NCI-H748 (cell line): ENCODE data around the gene PRDM16.
A peak's percentile ranks its signal among the peaks of the same experiment; 100 is the strongest.

Experiments used
- DNase-seq: peaks from one replicate; lab custom pipeline; 2025; ENCODE audit not compliant: unreplicated experiment; lab: John Stamatoyannopoulos, UW

Gene PRDM16

DNA sequence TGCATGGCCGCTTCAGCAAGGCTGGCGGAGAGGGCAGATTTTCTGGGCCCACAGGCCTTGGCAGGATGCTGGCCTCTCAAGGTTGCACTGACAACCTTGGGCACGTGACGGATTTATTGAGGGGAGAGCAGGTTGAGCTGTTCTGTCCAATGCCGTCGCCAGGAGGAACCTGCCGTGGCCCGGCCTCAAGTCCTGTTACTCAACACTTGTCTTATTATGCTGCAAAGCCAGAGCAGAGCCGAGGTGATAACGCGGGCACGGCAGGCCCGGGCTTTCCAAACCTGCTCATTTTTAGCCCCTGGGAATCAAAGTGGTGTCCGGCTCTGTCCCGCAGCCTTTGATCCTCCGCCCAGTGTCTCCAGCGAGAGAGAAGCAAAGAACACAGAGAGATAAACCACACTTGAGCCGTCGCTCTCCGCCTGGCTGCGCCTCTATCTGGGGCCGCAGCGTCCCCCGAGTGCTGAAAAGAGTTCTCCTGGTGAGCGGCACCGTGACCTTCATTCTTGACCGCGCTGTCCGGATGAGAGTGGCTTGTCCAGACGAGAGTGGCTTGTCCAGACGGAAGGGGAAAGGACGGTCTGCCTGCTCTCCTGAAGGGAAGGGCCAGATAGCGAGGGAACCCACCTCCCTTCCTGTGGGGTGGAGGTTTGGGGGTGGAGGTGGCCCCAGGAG is 223.2 kb downstream of the PRDM16 start:
- DNase-seq = no peak

DNA sequence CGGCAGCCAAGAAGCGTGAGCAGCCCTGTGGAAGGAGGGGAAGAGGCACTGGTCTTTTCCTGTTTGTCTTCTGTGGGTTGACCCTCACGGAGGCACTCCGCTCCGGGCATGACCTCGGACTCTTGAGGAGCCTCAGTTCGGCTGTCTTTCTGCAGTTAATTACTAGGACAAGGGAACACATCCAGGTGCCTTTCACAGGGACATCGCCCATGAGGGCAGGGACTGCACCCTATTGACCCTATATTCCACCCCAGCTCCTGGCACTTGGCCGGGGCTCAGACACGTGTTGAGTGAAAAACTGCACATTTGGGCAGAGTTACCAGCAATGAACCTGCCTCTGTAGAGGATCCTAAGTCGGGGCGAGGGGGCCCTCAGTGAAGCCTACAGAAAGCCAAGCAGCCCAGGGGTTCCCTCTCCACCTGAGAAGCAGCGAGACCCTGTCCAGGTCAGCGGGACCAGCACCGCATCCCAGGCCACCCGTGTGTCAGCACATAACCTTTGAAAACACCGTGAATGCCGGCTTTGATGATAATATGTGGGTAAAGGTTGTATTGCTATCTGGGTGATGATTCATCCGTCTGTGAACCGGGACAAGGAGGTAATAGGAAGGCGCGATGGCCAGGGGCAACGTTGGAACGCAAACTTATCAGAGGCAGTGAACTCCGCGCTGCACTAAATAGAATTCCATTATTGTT is 224.0 kb downstream of the PRDM16 start:
- DNase-seq = no peak

DNA sequence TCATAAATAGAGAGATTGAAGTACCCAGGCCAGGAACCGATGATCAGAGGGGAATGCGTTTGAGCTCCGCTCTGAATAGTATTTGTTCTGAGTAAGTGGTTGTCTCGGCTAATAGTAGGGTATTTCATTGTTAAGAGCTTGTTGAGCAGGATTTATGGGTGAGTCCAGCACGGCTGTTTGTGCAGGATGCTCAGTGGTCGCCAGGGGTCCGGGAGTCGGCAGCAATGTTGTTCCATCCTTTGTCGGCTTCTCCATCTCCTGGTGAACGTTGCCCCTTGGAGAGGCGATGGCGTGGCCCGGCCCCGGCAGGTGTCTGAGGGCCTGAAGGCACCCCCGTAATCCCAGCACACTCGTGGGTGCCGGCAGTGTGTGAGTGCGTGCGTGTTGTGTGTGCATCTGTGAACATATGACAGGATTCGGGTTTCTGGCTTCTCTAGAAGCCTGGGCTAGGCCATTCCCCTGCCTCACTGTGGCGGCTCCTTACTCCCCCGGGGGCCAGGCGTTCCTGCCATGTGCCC is 224.6 kb downstream of the PRDM16 start:
- peak; percentile 77 for DNase-seq

DNA sequence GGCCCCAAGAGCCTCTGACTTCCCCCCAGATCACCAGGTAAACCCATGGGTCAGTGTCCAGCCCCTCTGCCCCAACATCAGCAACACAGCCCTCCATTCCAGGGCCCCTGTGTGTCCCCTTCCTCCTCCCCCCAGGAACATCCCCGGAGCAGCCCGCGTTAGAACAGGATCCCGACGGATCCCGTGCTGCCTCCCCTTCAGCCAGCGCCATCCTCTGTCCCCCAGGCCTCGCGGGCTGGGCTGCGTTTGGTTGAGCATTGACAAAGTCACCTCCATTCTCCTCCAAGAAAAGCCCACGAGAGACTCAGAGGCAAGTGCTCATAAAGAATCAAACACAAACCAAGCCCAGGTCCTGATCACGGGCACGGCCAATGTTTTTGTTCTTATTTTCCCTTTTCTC is 225.4 kb downstream of the PRDM16 start:
- DNase-seq = no peak

DNA sequence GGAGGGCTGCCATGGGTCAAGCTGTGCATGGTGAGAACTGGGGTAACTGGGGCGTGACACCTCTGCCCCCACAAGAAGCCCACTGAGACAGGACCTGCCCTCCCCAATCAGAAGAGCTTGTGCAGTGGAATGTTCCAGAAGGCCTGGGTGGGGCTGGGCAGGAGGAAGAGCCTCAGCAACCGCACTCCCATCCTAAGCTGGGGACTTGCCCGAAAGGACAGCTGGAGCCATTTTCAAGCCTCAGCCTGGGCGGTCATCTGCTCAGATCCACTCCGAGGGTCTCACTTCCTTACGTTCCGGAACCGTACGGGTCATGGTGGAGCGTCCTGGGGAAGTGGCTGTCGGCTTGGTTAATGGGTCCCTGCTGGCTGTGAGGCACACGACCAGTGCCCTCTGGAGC is 226.8 kb downstream of the PRDM16 start:
- DNase-seq = no peak

DNA sequence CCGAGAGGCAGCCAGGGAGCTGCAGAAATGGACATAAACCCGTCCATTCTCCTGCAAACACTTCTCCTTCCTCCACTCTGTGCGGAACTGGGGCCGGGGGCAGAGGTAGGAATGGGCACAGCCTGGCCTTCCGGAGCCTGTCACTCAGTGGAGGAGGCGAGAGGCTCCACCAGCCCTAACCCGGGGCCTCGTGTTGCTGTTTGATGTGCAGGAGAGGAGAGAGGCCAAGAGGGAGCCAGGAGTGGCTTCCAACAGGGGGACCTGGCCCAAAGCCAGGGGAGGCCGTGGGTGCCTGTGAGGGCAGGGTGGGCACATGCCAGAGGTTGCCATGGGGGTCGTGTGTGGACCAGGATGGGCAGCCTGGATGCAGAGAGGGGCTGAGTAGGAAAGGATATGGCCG is 227.3 kb downstream of the PRDM16 start:
- DNase-seq = no peak

DNA sequence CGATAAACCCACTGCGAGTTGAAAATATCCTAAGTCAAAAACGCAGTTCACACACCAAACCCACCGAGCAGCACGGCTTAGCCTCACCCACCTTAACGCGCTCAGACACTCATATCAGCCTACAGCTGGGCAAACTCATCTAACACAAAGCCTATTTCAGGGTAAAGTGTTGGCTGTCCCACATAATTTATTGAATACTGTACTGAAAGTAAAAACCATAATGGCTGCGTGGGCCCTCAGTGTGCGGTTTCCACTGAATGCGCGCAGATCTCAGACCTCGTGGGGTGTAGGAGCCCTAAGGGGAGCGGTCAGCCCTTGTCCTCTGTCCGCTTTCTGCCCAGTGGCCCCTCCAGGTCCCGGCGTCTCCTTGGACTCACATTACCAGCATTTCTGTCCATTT is 227.8 kb downstream of the PRDM16 start:
- no peak for DNase-seq

DNA sequence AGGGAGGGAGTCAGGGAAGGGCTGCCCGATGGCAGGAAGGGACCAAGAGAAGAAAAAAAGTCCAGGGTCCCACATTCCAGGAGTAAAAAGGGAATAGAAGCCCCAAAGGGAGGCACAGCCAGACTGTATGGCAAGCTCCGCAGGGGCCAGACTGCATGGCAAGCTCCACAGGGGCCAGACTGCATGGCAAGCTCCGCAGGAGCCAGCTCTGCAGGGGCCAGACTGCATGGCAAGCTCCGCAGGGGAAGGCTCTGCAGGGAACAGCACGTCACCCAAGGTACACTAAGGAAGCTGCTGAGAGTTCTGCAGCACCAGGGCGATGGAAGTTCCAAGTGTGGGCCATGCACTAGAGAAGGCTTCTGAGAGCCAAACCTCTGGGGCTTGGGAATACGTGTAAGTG is 228.8 kb downstream of the PRDM16 start:
- DNase-seq = no peak

DNA sequence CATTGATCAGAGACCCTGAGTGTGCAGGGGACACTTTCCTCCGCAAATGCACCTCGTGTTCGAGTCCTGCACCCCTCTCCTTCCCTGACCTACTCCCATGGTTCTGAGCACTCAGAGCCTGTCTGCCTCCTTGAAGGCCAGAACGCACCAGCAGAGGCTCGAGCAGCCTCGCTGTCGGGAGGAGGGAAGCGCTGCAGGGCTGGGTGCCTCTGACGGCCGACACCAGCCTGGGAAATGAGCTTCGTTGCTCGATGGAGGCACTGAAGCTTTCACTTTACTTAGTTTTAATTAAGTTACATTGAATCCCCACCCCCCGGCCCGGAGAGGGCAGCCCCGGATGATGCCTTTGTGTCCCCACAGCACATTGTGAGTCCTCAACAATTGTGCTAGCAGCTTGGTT is 229.2 kb downstream of the PRDM16 start:
- no peak for DNase-seq

DNA sequence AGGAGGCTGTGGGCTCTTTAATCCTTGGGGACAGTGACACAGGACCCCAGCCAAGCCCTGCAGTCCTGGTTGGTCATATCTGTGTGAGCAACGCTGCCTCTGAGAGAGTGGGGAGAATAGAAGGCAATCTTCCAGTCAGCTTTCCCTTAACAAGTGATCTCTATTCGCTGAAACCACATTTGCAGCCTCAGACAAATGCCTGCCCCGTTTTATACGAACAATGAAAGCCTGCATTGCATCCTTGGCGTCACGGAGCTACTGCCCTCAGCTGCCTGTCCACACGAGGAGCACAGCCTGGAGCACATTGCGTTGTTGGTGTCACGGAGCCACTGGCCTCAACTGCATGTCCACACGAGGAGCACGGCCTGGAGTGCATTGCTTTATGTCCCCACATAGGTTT is 235.2 kb downstream of the PRDM16 start:
- no peak for DNase-seq

DNA sequence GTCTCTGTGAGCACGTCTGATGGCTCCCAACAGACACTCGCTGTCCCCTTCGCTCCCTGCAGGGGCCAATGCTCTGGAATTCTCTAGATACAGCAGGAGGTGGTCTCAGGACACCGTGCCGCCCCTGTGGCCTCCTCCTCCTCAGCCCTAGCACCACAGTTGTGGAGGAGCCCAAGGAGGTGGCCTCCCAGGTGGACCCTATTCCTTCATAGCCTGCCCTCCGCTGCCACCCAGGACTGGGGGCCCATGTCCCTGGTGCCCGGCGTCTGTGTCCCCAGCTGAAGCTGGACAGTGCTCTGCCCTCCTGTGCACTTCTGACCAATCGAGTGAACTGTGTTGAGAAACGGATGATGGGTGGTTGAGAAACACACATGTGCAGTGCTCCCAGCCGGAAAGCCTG is 235.7 kb downstream of the PRDM16 start:
- no peak for DNase-seq

DNA sequence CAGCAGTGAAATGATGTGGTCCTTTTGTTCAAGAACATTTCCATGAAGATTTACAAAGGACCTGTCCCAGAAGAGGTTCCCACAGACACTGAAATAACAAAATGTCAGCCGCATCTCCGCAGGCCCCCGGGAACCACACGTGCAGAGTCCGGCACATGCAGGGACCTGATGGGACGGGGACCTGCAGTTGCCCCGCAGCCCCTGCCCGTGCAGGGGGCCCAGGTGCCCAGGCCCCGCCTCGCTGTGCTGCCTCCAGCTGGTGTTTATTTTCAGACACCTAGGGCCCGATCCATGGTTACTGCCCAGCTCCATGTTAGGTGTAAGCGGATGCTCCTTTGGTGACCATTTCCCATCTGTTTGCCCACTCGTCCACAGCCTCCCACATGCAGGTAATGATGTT is 236.2 kb downstream of the PRDM16 start:
- no peak for DNase-seq

DNA sequence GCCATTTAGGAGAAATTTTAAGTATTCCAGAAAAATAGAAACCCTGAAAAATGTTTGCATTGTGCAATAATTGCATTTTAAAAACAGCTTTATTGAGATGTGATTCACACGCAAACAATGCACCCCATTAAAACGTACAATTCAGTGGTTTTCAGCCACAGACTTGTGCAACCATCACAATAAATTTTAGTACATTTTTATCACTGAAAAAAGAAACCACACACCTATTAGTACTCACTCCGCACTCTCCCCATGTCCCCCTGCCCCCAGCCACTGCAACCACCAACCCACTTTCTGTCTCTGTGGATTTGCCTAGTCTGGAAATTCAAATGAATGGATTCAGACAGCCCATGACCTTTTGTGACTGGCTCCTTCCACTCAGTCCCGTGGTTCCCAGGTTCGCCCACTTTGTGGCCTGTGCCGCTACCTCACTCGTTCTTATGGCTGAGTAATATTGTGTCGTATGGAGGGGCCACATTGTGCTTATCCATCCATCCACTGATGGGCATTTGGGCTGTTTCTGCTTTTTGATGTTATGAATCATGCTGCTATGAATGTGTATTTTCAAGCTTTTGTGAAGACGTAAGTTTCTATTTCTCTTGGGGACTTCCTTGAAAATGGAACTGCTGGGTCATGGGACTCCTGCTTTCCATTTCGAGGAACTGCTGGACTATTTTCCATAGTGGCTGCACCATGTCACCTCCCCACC is 237.7 kb downstream of the PRDM16 start:
- DNase-seq = no peak

DNA sequence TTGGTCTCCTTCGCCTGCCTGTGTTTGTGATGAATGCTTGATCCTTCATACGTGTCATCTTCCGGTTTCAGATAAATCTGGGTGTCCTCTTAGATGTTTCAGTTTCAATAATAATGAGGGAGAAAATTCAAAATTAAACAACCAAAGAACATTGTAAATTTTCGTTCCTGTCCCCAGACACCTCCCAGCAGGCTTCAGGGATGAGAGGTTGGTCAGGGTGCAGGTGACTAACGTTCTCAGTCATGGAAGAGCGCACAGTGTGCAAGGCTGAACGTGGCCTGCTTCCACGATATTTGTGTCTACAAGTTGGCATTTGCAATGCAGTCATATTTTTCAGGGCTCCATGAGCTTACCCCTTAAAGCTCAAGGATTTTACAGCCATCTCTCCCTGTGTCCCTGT is 238.4 kb downstream of the PRDM16 start:
- DNase-seq = no peak

DNA sequence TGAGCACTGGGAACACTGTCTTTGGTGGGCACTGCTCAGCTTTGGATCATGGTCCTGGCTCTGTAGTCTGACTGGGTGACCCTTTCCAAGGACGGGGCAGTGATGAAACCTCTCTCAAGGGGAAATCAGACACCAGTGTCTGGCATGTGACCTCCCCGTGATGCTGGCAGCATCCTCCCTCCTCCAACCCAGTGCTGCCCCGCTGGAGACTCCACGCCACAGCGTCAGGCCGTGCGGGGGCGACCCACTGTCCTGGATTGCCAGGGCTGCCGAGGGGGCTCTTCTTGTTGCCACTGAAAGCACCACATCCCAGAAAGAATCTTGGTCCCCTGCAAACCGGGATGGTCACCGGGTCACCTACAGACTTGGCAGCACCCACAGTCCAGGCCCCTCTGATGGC is 239.1 kb downstream of the PRDM16 start:
- DNase-seq = no peak

DNA sequence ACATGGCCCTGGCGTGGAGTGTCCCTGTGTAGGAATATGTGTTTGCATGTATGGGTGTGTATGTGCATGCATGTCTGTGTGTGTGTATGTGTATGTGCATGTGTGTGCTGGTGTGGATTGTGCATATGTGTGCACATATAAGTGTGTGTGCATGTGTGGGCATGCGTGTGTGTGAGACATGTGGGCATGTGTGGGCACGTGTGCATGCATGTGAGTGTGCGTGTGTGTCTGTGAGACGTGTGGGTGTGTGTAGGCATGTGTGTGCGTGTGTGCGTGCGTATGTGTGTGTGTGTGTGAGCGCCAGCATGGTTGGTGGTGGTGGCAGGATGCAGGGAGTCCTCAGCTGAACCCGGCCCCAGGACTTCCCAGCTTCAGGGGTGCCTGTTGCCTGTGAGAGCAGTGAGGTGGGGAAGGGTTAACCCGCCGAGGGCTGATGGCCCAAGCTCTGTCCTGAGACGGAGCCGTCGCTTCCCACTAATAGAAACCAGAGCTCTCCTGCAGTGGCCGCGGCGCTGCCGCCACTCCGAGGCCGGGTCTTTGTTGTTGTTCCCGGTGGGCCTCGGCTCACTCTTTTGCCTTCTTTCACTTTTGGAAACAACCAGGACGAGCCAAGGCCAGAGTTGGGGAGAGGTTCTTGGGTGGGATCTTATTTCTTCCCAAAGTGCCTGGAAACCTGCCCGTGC is 241.9 kb downstream of the PRDM16 start:
- DNase-seq = no peak

DNA sequence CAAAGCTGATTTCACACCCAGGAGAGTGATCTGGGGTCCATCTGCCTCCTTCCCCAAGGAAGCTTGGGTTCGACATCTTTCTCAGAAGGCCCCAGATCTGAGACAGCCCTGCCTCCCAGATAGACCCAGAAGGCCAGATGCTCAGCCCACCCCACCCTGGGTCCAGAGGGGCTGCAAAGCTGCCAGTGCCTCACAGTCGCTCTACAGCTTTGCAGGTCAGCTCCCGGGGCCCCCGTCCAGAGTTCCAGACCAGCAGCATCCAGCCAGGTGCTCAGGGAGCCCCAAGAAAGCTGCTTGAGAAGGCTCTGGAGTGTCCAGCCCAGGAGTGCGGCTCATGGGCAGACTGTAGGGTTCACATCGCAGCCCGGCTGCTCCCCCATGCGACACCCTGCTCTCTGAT is 242.7 kb downstream of the PRDM16 start:
- DNase-seq = no peak

DNA sequence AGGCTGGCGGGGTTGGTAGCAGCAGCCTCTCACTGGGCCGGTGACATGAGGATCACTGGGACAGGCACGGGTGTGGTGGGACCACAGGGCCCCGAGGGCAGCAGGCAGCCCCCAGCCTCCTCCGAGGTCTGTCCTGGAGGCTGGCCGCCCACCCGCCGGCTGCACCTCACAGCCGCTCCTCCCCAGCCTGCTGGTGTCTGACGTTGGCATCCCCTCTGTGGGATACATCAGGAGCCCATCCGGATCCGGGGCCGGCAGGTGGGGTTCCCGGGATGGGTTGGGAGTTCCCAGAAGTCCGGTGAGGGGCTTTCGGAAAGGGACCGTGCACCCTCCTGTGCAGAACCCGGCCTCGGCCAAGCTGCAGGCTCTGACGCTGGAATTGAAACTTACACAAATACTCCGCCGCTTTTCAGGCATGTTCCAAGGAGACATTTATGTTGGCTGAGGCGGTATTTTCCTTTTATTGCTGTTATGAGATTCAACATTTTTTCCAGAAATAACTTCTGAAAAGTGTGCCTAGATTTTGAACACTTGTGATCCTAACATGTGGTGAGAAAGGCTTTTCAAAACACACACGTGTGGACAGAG is 243.4 kb downstream of the PRDM16 start:
- DNase-seq = no peak

DNA sequence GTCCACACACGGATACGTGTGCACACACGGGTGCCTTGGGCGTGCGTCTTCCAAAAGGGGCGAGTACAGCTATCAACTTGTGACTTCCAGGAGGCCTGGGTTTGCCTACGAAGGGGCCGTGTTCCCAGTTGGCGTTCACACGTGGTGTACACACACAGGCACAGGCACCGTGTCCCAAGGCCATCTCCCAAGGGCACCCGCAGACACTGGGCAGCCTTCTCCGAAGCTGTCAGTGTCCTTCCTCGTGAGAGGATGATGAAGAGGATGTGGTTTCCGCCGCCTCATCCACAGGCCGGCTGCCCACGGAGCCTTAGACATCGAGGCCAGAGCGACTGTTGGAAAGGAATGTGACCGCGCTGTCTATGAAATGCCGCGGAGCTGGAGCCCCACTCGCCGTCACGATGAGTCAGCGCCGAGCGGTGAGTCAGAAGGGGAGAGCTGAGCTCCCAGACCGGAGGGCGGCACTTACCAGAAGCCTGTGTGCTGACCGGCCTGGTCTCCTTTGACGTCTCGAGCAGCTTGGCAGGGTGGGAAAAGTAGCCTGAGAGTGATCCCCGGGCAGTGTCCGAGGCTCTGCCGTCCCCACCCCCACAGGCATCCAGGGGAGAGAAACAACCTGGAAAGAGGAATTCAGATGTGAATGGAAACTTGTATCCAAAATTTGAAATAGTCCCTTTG is 244.0 kb downstream of the PRDM16 start:
- DNase-seq = no peak

DNA sequence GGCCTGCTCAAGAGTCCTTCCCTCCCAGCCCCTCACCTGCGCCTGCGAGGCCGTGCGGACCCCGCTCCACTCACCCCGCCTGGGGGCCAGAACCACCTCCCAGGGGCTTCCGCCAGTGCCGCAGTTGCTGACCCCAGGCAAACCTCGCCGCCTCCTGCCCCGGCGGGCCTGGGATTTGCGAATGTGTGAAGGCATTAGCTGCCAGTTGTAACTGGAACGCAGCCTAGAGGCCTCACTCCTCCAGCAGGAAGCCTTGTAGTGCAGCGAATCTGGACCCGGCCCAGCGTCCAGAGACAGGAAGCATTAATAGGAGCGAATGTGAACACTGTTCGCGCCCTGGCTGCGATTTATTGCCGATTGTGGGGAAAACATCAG is 244.6 kb downstream of the PRDM16 start:
- no peak for DNase-seq
